HL-60 (cell line): ENCODE results near the gene KDM2B.

Experiments
- DNase-seq, 2 experiments: peaks; one replicate each; pipeline ENCODE4 v3.0.0-alpha.2; 2010 to 2020; ENCODE audit warnings: low read depth in 1 of 2, low spot score in 1 of 2
- H3K27ac ChIP-seq: fragments of 250-450 bp; sonication (Bioruptor Pico); replicated peaks from 2 replicates; pipeline ENCODE4 v1.5.1; 2020; ENCODE audit warnings: mild to moderate bottlenecking, moderate library complexity
- H3K27me3 ChIP-seq: fragments of 250-450 bp; sonication (Bioruptor Pico); 2 replicates; pipeline ENCODE4 v1.5.1; 2021; ENCODE audit warnings: mild to moderate bottlenecking, moderate library complexity; ENCODE audit not compliant: insufficient read depth, poor library complexity, severe bottlenecking
- H3K4me3 ChIP-seq: replicated peaks from 2 replicates; pipeline ENCODE4 v1.5.1; 2011; ENCODE audit warnings: mild to moderate bottlenecking, control low read depth, low read length; ENCODE audit not compliant: insufficient read depth
- GABPA ChIP-seq: IDR thresholded peaks from 2 replicates; pipeline ENCODE4 v1.6.1; 2012; ENCODE audit warnings: low read depth
- POLR2AphosphoS5 ChIP-seq: IDR thresholded peaks from 2 replicates; pipeline ENCODE4 v1.6.1; 2012; ENCODE audit warnings: low read depth
- SPI1 ChIP-seq: IDR thresholded peaks from 2 replicates; pipeline ENCODE4 v1.6.1; 2012; ENCODE audit warnings: low read depth, mild to moderate bottlenecking, borderline replicate concordance
- TF ChIP-seq, protein P1 (sequence below): IDR thresholded peaks from one replicate; pipeline ENCODE4 v1.5.1; 2011; ENCODE audit warnings: low read length, control low read depth, inconsistent platforms; ENCODE audit not compliant: insufficient read depth
- TF ChIP-seq, protein P2 (sequence below): IDR thresholded peaks from 2 replicates; pipeline ENCODE4 v1.6.1; 2012; ENCODE audit warnings: low read depth; ENCODE audit not compliant: insufficient replicate concordance

The KDM2B gene

DNA sequence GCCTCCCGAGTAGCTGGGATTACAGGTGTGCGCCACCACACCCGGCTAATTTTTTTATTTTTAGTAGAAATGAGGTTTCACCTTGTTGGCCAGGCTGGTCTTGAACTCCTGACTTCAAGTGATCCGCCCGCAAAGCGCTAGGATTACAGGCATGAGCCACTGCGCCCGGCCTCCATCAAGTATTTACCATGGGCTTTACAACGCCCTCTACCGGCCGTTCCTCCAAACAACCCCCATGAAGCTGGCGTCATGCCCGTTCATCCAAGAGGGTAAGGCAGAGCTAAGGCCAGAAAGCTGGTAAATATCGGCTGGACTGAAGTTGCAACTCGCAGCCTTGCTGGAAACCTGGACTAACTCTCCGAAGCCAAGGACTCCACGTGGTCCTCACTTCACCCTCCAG, 139.3 kb downstream of the KDM2B start:
- TF ChIP-seq, protein P1, sequence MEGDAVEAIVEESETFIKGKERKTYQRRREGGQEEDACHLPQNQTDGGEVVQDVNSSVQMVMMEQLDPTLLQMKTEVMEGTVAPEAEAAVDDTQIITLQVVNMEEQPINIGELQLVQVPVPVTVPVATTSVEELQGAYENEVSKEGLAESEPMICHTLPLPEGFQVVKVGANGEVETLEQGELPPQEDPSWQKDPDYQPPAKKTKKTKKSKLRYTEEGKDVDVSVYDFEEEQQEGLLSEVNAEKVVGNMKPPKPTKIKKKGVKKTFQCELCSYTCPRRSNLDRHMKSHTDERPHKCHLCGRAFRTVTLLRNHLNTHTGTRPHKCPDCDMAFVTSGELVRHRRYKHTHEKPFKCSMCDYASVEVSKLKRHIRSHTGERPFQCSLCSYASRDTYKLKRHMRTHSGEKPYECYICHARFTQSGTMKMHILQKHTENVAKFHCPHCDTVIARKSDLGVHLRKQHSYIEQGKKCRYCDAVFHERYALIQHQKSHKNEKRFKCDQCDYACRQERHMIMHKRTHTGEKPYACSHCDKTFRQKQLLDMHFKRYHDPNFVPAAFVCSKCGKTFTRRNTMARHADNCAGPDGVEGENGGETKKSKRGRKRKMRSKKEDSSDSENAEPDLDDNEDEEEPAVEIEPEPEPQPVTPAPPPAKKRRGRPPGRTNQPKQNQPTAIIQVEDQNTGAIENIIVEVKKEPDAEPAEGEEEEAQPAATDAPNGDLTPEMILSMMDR: no peak
- TF ChIP-seq, protein P2, sequence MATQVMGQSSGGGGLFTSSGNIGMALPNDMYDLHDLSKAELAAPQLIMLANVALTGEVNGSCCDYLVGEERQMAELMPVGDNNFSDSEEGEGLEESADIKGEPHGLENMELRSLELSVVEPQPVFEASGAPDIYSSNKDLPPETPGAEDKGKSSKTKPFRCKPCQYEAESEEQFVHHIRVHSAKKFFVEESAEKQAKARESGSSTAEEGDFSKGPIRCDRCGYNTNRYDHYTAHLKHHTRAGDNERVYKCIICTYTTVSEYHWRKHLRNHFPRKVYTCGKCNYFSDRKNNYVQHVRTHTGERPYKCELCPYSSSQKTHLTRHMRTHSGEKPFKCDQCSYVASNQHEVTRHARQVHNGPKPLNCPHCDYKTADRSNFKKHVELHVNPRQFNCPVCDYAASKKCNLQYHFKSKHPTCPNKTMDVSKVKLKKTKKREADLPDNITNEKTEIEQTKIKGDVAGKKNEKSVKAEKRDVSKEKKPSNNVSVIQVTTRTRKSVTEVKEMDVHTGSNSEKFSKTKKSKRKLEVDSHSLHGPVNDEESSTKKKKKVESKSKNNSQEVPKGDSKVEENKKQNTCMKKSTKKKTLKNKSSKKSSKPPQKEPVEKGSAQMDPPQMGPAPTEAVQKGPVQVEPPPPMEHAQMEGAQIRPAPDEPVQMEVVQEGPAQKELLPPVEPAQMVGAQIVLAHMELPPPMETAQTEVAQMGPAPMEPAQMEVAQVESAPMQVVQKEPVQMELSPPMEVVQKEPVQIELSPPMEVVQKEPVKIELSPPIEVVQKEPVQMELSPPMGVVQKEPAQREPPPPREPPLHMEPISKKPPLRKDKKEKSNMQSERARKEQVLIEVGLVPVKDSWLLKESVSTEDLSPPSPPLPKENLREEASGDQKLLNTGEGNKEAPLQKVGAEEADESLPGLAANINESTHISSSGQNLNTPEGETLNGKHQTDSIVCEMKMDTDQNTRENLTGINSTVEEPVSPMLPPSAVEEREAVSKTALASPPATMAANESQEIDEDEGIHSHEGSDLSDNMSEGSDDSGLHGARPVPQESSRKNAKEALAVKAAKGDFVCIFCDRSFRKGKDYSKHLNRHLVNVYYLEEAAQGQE: no peak
- TF ChIP-seq POLR2AphosphoS5: no peak
- no peak for TF ChIP-seq GABPA
- no peak for TF ChIP-seq SPI1
- DNase-seq: no peak

DNA sequence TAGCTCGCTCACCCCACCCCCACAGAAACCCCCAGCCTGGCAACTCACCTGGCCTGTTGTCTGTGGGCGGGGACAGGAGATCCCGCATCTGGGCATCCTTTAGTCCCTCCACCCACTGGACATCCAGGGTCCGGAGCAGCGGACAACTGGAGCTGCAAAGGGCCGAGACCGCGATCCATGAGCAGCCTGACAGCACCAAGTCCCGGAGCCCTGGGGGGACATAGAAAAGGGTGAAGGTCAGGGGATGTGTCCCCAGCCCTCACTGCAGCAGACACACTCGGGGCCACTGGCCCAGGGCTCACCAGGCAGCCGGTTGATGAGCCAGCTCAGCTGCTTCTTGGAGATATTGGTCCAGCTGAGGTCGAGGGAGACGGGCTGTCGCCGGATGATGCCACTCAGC, 140.1 kb downstream of the KDM2B start:
- no peak for DNase-seq
- no peak overlapping the region for H3K4me3 ChIP-seq
- no peaks in the 10 kb centered on the region for H3K27me3 ChIP-seq
- no peak overlapping the region for H3K27ac ChIP-seq
- TF ChIP-seq, protein P1: no peak
- TF ChIP-seq SPI1 (no peak), POLR2AphosphoS5 (no peak), GABPA (no peak)
- TF ChIP-seq, protein P2: no peak

More for the DNA sequence above, 139.3 kb downstream of the KDM2B start:
- Histone ChIP-seq H3K4me3 (no peak overlapping the region), H3K27ac (no peak overlapping the region), H3K27me3 (no peaks in the 10 kb centered on the region)

DNA sequence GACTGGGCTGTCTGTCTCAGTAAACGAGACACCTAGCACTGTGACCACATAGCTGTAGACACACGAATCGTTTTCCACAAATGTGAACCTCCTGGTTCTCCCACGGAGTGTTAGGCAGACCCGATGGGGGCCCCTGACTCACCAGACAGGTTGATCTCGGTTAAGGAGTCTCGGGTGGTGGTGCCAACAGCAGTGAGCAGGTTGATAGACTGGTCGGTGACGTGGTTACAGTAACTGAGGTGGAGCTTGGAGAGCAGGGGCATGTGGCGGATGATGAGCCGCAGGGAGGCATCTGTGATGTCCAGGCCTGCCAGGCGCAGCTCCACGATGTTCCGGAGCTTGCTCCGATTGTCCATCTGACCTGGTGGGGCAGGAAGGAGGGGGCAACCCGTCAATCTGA, 141.1 kb downstream of the KDM2B start:
- TF ChIP-seq, protein P2: no peak
- no peak for DNase-seq
- Histone ChIP-seq H3K27ac (no peak overlapping the region), H3K4me3 (no peak overlapping the region), H3K27me3 (no peaks in the 10 kb centered on the region)

DNA sequence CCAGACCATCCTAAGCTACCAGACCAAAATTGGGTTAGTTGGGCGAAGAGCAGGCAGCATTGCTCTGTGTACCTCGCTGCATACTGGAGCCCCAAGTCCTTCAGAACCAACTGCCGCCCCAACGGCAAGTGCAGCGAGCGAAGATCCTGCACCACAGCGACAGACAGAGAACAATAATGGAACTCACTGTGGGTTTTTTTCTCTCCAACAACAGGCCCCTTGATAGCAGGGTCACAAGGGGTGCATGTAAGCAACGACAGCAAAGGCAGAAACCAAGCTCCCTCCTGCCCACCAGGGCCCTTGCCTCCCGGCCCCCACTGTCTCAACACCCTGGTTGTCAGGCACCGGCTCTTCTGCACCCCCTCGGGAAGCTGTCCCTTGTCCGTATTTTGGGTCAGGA, 141.9 kb downstream of the KDM2B start:
- Histone ChIP-seq H3K4me3 (no peak overlapping the region), H3K27me3 (no peaks in the 10 kb centered on the region), H3K27ac (no peak overlapping the region)
- TF ChIP-seq, protein P2: no peak
- TF ChIP-seq, protein P1: no peak
- no peak for TF ChIP-seq GABPA
- no peak for TF ChIP-seq SPI1
- no peak for TF ChIP-seq POLR2AphosphoS5
- DNase-seq: no peak
